A673 (cell line): ENCODE data around the gene TNNI3. TPM values are rescaled to one million over a fixed set of nuclear protein-coding genes. Genes with fewer than 3 reads are reported as not detected.

ENCODE experiments used
- BruUV-seq: library from RNA; stranded (reverse); fragments of 400-500 nt; replicated peaks from 2 replicates; lab custom pipeline; 2021; lab: Mats Ljungman, UMichigan
- CTCF ChIA-PET: fragments of 300-600 bp; sonication (Branson Sonifier 250); formaldehyde crosslinking; loops from one replicate; lab custom pipeline; 2022; ENCODE audit warnings: antibody characterized with exemption; lab: Charles Lee
- POLR2A ChIA-PET: fragments of 300-600 bp; sonication (Branson Sonifier 250); formaldehyde crosslinking; loops from one replicate; lab custom pipeline; 2022; ENCODE audit warnings: antibody characterized with exemption; ENCODE audit not compliant: low non-redundant PET; lab: Charles Lee
- DNase-seq: peaks from one replicate; pipeline ENCODE4 v3.0.0-alpha.2; 2015; ENCODE audit warnings: low spot score
- H3K27ac ChIP-seq: fragments of 200-600 bp; sonication (generic); 2 replicates; pipeline ENCODE4 v1.5.1; 2016; ENCODE audit warnings: mixed run types, low read depth, mild to moderate bottlenecking, mixed read lengths, antibody characterized with exemption, low read length; ENCODE audit not compliant: poor library complexity, severe bottlenecking
- H3K27me3 ChIP-seq: fragments of 200-600 bp; sonication (generic); replicated peaks from 2 replicates; pipeline ENCODE4 v1.6.1; 2017; ENCODE audit warnings: mixed run types, low read depth, mild to moderate bottlenecking, mixed read lengths, antibody characterized with exemption, low read length; ENCODE audit not compliant: insufficient read depth, poor library complexity
- H3K36me3 ChIP-seq: fragments of 200-600 bp; sonication (generic); 2 replicates; pipeline ENCODE4 v1.6.1; 2016; ENCODE audit warnings: mixed run types, mild to moderate bottlenecking, mixed read lengths, antibody characterized with exemption, low read length; ENCODE audit not compliant: insufficient read depth, poor library complexity, severe bottlenecking
- H3K4me1 ChIP-seq: fragments of 200-600 bp; sonication (generic); 2 replicates; pipeline ENCODE4 v1.6.1; 2017; ENCODE audit warnings: mixed run types, mild to moderate bottlenecking, mixed read lengths, antibody characterized with exemption, low read length; ENCODE audit not compliant: insufficient read depth, poor library complexity, severe bottlenecking
- H3K4me3 ChIP-seq: fragments of 200-600 bp; sonication (generic); 2 replicates; pipeline ENCODE4 v1.5.1; 2016; ENCODE audit warnings: low read depth, mixed run types, mild to moderate bottlenecking, mixed read lengths, low read length; ENCODE audit not compliant: poor library complexity, severe bottlenecking
- H3K9me3 ChIP-seq: fragments of 200-600 bp; sonication (generic); 2 replicates; pipeline ENCODE4 v1.6.1; 2016; ENCODE audit warnings: mixed run types, low read depth, mild to moderate bottlenecking, mixed read lengths, antibody characterized with exemption, low read length; ENCODE audit not compliant: poor library complexity, severe bottlenecking
- EZH2 ChIP-seq: fragments of 200-600 bp; sonication (generic); IDR thresholded peaks from 2 replicates; pipeline ENCODE4 v1.6.1; 2017; ENCODE audit warnings: borderline replicate concordance, low read depth, mild to moderate bottlenecking, mixed read lengths, antibody characterized with exemption, low read length; ENCODE audit not compliant: poor library complexity, severe bottlenecking
- intact Hi-C: fragments of 100-400 bp; cut with micrococcal nuclease; formaldehyde crosslinking; loops from one replicate; pipeline ENCODE4 v1.10.0; 2022; ENCODE audit not compliant: unreplicated experiment
- total RNA-seq: library from RNA; stranded (reverse); gene quantifications from 2 replicates; pipeline ENCODE4 v1.2.3, GENCODE V29; 2021
- TF ChIP-seq, protein P1 (sequence below): fragments of 300-800, 200-600 bp; sonication (generic); conservative IDR thresholded peaks from 2 replicates; pipeline ENCODE4 v1.5.1; 2017; ENCODE audit warnings: low read depth, mild to moderate bottlenecking, antibody characterized with exemption, low read length, moderate library complexity, mixed read lengths

The TNNI3 gene
- total RNA-seq, 1 experiment from 2014 or later = 12.8 TPM

DNA sequence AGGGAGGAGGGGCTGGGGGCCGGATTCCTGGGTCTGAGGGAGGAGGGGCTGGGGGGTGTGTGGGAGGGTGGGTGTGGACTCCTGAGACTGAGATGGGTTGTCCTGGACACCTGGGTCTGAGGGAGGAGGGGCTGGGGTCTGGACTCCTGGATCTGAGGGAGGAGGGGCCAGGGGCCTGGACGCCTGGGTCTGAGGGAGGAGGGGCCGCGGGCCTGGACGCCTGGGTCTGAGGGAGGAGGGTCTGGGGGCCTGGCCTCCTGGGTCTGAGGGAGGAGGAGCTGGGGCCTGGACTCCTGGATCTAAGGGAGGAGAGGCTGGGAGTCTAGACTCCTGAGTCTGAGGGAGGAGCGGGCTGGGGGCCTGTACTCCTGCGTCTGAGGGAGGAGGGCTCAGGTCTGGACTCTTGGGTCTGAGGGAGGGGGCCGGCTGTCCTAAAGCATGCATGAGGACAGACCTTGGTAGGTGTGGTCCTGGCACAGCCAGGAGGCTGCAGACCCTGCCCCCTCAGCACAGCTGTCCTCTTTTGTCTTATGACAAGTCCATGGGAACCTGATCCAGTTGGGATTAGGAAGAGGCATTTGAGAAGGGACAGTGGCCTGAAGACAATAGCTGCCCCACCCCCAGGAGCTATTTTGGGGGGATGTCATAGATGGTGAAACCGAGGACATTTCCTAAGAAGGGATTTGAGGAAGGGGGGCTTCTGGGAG is 9.8 kb downstream of the TNNI3 start:
- H3K4me1 ChIP-seq = peaks cover 27% of the 10 kb centered on the region
- H3K4me3 ChIP-seq = no peak overlapping the region
- ChIA-PET CTCF (no interaction called here), POLR2A (no interaction called here)
- TF ChIP-seq, protein P1, sequence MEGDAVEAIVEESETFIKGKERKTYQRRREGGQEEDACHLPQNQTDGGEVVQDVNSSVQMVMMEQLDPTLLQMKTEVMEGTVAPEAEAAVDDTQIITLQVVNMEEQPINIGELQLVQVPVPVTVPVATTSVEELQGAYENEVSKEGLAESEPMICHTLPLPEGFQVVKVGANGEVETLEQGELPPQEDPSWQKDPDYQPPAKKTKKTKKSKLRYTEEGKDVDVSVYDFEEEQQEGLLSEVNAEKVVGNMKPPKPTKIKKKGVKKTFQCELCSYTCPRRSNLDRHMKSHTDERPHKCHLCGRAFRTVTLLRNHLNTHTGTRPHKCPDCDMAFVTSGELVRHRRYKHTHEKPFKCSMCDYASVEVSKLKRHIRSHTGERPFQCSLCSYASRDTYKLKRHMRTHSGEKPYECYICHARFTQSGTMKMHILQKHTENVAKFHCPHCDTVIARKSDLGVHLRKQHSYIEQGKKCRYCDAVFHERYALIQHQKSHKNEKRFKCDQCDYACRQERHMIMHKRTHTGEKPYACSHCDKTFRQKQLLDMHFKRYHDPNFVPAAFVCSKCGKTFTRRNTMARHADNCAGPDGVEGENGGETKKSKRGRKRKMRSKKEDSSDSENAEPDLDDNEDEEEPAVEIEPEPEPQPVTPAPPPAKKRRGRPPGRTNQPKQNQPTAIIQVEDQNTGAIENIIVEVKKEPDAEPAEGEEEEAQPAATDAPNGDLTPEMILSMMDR = no peak
- no peak for TF ChIP-seq EZH2
- intact Hi-C loops = no loop called here
- no peak for DNase-seq
- BruUV-seq = no TSS peak
- H3K36me3 ChIP-seq = no peaks in the 10 kb centered on the region
- no peak overlapping the region for H3K27ac ChIP-seq
- no peaks in the 10 kb centered on the region for H3K9me3 ChIP-seq
- H3K27me3 ChIP-seq = no peaks in the 10 kb centered on the region

DNA sequence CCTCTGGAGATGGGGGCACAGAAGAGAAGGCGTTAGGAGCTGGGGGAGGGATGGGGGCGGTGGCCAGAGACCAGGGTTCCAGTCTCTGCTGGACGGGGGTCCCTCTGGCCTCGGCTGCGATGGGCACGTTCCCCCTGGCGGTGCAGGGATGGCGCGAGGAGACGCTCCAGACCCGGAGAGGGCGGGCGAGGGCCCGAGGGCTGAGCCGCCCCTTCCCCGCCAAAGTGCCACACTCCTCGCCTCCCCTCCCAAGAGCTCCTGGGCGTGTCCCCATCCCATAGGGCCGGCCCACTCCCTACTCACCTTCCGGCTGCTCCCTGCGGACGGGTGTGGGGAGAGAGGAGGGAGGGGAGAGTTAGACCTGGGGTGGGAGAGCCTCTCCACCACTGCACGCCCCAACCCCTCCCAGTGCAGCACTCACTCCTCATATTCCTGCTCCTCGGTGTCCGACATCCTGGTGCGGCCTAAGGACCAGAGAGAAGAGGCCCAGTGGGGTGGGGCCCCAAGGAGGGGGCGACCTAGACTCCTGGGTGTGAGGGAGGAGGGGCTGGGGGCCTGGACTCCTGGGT is 10.7 kb downstream of the TNNI3 start:
- Histone ChIP-seq H3K4me3 (peak overlapping the region; percentile 53), H3K27ac (no peak overlapping the region), H3K4me1 (peaks cover 24% of the 10 kb centered on the region), H3K36me3 (no peaks in the 10 kb centered on the region), H3K9me3 (no peaks in the 10 kb centered on the region), H3K27me3 (no peaks in the 10 kb centered on the region)
- TF ChIP-seq EZH2 = no peak
- TF ChIP-seq, protein P1 = no peak
- BruUV-seq = no TSS peak
- peak; percentile 54 for DNase-seq
- ChIA-PET CTCF (interaction anchor here (0.6 to 0.7 kb wide), 2 partner anchors 14 to 463 kb away, joined by 3 read pairs; no protein-coding TSS in a partner anchor), POLR2A (interaction anchor here (0.6 kb wide), 1 partner anchor 47 kb away, joined by 3 read pairs; no protein-coding TSS in a partner anchor)
- intact Hi-C loops = no loop called here

DNA sequence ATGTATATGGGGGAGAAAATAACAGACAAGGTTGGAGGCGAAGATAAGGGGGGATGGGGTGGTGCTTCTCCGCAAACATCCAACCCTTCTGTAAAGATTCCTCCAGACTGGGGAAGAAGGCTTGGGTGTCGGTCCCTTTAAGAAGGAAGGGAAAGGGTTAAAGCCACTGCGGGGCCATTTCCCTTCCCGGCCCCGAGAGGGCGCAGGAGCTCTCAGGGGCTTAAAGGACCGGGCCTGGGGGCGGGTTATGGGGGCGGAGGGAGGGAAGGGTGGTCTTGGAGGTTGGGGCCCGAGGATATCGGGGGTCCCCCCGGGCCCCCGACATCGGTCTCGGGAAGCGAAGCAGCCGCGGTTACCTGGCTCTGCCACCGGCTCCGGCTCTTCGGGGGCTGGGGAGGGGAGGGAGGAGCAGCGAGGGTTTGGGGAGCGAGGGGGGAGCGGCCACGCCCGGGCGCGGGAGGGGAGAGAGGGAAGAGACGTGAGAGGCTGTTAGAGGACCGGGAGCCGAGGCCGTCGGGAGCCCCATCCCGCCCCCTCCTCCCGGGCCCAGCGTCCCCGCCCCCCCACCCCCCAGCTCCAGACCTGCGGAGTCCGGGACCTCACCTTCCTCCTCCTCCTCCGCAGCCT is 11.3 kb downstream of the TNNI3 start:
- TF ChIP-seq EZH2 = no peak
- TF ChIP-seq, protein P1 = peak; percentile 78
- H3K4me1 ChIP-seq = peaks cover 18% of the 10 kb centered on the region
- H3K27ac ChIP-seq = no peak overlapping the region
- ChIA-PET POLR2A (interaction anchor here (0.6 kb wide), 1 partner anchor 47 kb away, joined by 3 read pairs; no protein-coding TSS in a partner anchor), CTCF (interaction anchor here (0.6 to 0.7 kb wide), 3 partner anchors 14 to 462 kb away, joined by 3 to 8 read pairs (median 3); no protein-coding TSS in a partner anchor)
- H3K36me3 ChIP-seq = no peaks in the 10 kb centered on the region
- intact Hi-C loops = no loop called here
- peak; percentile 65 for DNase-seq
- no TSS peak for BruUV-seq
- H3K4me3 ChIP-seq = peak overlapping the region; percentile 53
- no peaks in the 10 kb centered on the region for H3K27me3 ChIP-seq
- H3K9me3 ChIP-seq = no peaks in the 10 kb centered on the region
